ENCODE data around the gene USP16. TPM values are rescaled to one million over a fixed set of nuclear protein-coding genes. Genes with fewer than 3 reads are reported as not detected.

The USP16 gene
- total RNA-seq, 1 donor from 2014 or later, result 7.2 TPM

DNA sequence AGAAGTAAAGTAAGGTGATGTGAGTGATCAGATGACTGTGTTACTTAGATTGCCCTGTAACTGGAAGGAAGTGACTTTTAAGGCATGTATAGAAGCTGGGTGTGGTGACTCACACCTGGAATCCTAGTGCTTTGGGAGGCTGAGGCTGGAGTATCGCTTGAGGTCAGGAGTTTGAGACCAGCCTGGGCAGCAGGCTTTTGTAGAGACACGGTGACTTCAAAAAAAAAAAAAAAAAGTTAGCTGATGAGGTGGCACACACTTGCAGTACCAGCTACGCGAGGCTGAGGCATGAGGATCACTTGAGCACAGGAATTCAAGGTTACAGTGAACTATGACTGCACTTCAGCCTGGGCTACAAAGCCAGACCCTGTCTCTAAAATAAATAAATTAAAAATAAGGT lies 2.3 kb upstream of the USP16 start:
- H3K36me3 ChIP-seq, result no peaks in the 10 kb centered on the region
- H3K27ac ChIP-seq, result no peak overlapping the region
- no peak overlapping the region for H3K4me3 ChIP-seq
- no peaks in the 10 kb centered on the region for H3K27me3 ChIP-seq
- TF ChIP-seq, protein P1, sequence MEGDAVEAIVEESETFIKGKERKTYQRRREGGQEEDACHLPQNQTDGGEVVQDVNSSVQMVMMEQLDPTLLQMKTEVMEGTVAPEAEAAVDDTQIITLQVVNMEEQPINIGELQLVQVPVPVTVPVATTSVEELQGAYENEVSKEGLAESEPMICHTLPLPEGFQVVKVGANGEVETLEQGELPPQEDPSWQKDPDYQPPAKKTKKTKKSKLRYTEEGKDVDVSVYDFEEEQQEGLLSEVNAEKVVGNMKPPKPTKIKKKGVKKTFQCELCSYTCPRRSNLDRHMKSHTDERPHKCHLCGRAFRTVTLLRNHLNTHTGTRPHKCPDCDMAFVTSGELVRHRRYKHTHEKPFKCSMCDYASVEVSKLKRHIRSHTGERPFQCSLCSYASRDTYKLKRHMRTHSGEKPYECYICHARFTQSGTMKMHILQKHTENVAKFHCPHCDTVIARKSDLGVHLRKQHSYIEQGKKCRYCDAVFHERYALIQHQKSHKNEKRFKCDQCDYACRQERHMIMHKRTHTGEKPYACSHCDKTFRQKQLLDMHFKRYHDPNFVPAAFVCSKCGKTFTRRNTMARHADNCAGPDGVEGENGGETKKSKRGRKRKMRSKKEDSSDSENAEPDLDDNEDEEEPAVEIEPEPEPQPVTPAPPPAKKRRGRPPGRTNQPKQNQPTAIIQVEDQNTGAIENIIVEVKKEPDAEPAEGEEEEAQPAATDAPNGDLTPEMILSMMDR (IDR thresholded peaks at IDR 0.05), result no peak
- intact Hi-C loops (cut with DNase I), result no loop called here
- H3K9me3 ChIP-seq, result no peaks in the 10 kb centered on the region
- no peak for DNase-seq (ENCODE audit: low spot score in 2 of 2)
- peaks cover 3 to 14% of the 10 kb centered on the region in 2 donors for H3K4me1 ChIP-seq

DNA sequence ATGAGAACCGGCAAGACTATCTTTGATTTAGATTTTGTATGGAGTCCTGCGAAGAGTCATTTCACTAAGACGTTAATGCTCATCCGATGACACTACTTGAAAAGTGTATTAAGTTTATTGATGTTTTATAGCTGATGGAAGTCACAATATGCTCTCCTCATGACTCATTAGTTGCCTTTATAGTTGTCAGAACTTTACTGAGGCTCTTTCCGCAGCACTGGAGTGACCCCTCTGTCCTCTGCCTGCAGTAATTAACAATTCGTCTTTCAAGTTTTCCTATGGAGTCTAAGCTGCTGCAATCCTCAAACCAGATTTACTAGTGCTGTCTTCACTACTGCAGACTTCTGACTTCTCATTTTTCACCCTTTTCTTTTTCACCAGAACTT lies 853 bp downstream of the USP16 start:
- Histone ChIP-seq H3K27me3 (no peaks in the 10 kb centered on the region), H3K9me3 (no peaks in the 10 kb centered on the region), H3K4me1 (peaks cover 3 to 8% of the 10 kb centered on the region in 2 donors), H3K4me3 (peak overlapping the region; percentile 70 to 74), H3K36me3 (peaks cover 0 to 6% of the 10 kb centered on the region in 2 donors), H3K27ac (peak overlapping the region; percentile 97 to 98)
- intact Hi-C loops (cut with DNase I), result loop anchor here (2.0 kb wide), 1 partner anchor 33 kb away; the partner anchor contains the start of gene LTN1
- no peak for DNase-seq (ENCODE audit: low spot score in 2 of 2)
- TF ChIP-seq, protein P1 (IDR thresholded peaks at IDR 0.05), result no peak

DNA sequence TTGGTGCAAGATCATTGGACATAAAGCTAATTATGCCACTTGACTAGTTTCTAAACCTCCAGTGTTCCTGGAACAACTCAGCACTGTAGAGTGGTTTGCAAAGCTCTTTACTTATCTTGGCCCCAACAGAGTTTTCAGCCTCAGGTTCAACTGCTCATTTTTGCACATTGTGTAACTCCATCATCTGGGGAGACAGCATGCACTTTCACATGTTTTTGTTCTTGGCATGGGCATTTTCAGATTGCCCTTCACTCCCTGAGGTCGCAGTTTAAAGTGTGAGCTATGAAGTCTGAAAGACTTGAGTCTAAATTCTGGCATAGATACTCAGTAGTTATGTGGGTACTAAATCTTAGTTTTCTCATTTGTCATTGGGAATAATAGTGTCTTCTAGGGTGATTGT lies 5.1 kb downstream of the USP16 start:
- TF ChIP-seq, protein P1 (IDR thresholded peaks at IDR 0.05), result no peak
- no peaks in the 10 kb centered on the region for H3K27me3 ChIP-seq
- no peak for DNase-seq (ENCODE audit: low spot score in 2 of 2)
- H3K4me3 ChIP-seq, result no peak overlapping the region
- H3K27ac ChIP-seq, result no peak overlapping the region
- no peaks in the 10 kb centered on the region for H3K9me3 ChIP-seq
- peaks cover 23 to 41% of the 10 kb centered on the region in 2 donors for H3K36me3 ChIP-seq
- intact Hi-C loops (cut with DNase I), result no loop called here
- peaks cover 3 to 8% of the 10 kb centered on the region in 2 donors for H3K4me1 ChIP-seq

DNA sequence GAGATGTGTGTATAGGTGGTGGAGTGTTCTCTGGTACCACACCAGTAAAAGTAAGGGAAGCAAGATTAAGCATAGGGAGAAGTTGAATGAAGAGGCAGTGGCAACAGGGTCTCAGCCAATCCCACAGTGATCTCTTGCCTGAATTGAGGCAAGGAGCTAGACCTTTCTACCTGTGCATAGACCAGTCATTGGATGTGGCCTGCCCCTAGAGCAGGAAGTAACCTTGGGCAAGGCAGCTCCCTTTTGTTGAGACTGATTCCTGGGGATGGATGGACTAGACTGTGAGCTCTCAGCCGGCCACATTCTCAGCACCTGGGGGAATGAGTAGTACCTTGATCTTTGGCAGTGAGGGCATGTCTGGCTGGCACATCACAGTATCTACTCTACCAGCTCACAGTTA lies 6.4 kb downstream of the USP16 start:
- no peak overlapping the region for H3K27ac ChIP-seq
- H3K36me3 ChIP-seq, result peaks cover 37 to 48% of the 10 kb centered on the region in 2 donors
- intact Hi-C loops (cut with DNase I), result no loop called here
- no peak overlapping the region for H3K4me3 ChIP-seq
- DNase-seq (ENCODE audit: low spot score in 2 of 2), result no peak
- H3K4me1 ChIP-seq, result peaks cover 2 to 3% of the 10 kb centered on the region in 2 donors
- TF ChIP-seq, protein P1 (IDR thresholded peaks at IDR 0.05), result no peak
- no peaks in the 10 kb centered on the region for H3K27me3 ChIP-seq
- H3K9me3 ChIP-seq, result no peaks in the 10 kb centered on the region

DNA sequence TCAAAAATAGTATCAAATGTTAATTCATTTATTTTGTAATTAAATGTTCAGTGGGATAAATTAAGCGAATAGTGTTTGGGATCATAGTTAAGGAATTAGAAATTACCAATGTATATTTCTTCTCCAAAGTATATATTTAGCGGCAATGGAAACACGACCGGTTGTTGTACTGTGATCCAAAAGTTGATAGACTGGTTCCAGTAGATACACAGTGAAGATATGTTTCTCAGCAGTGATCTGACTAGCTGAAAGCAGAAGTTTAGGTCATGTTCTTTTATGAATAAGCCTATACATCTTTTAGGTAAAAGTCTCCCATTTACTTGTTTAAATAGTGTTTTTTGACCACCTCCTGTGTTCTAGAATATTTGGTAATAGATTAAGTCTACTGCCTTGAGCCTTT lies 8.8 kb downstream of the USP16 start:
- no peak for DNase-seq (ENCODE audit: low spot score in 2 of 2)
- TF ChIP-seq, protein P1 (IDR thresholded peaks at IDR 0.05), result no peak
- intact Hi-C loops (cut with DNase I), result no loop called here
- peaks cover 59 to 64% of the 10 kb centered on the region in 2 donors for H3K36me3 ChIP-seq
- no peaks in the 10 kb centered on the region for H3K4me1 ChIP-seq
- no peaks in the 10 kb centered on the region for H3K27me3 ChIP-seq
- H3K9me3 ChIP-seq, result no peaks in the 10 kb centered on the region
- no peak overlapping the region for H3K27ac ChIP-seq
- H3K4me3 ChIP-seq, result no peak overlapping the region

DNA sequence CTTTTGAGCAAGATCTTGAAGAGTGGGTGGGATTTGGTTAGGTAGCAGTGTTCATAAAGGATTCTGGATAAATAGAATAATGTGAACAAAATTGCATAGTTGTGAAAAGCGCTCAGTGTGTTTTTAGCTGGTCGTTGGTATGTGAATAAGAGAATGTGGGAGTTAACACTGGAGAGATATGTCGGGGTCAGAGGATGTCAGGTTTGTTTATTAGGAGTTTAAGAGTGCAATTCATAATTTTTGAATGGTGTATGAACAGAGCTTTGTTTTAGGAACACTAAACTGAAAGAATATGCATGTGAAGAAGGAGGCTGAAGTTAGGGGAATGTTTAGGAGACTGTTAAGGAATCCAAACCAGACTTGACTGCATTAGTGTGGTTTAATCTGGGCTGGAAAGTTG lies 9.4 kb downstream of the USP16 start:
- Histone ChIP-seq H3K4me1 (peaks cover 0 to 2% of the 10 kb centered on the region in 2 donors), H3K9me3 (no peaks in the 10 kb centered on the region), H3K36me3 (peaks cover 62 to 65% of the 10 kb centered on the region in 2 donors), H3K27ac (no peak overlapping the region), H3K27me3 (no peaks in the 10 kb centered on the region), H3K4me3 (no peak overlapping the region)
- DNase-seq (ENCODE audit: low spot score in 2 of 2), result no peak
- intact Hi-C loops (cut with DNase I), result no loop called here
- TF ChIP-seq, protein P1 (IDR thresholded peaks at IDR 0.05), result no peak
